Heart right ventricle (tissue), 16 donors: ENCODE data around the gene ST8SIA2. TPM values are rescaled to one million over a fixed set of nuclear protein-coding genes. Genes with fewer than 3 reads are reported as not detected.

Experiments used
- ATAC-seq, 8 donors: fragments of 200-7000 bp; cut with Tn5 transposase; one replicate each; pipeline ENCODE4 v1.9.1; 2020; ENCODE audit warnings: mild to moderate bottlenecking in 8 of 8, moderate library complexity in 8 of 8, moderate number of reproducible peaks in 1 of 8
- DNase-seq, 2 donors: peaks; one replicate each; pipeline ENCODE4 v3.0.0-alpha.2; 2020
- H3K27ac ChIP-seq, 10 donors: fragments of 200-600 bp; sonication (generic) in 2 of 10; one replicate each; pipeline versions ENCODE4 v1.5.0 to v1.8.0; 2020 to 2022; ENCODE audit warnings: mild to moderate bottlenecking in 3 of 10
- H3K27me3 ChIP-seq, 7 donors: fragments of 200-600 bp; one replicate each; pipeline ENCODE4 v1.8.0; 2021 to 2022; ENCODE audit warnings: mild to moderate bottlenecking in 2 of 7
- H3K36me3 ChIP-seq, 9 donors: fragments of 200-600 bp; sonication (generic) in 1 of 9; one replicate each; pipeline versions ENCODE4 v1.5.0 to v1.8.0; 2020 to 2022; ENCODE audit warnings: mild to moderate bottlenecking in 2 of 9
- H3K4me1 ChIP-seq, 9 donors: fragments of 200-600 bp; sonication (generic) in 1 of 9; one replicate each; pipeline versions ENCODE4 v1.5.0 to v1.8.0; 2020 to 2022; ENCODE audit warnings: mild to moderate bottlenecking in 4 of 9
- H3K4me3 ChIP-seq, 10 donors: fragments of 200-600 bp; sonication (generic) in 2 of 10; one replicate each; pipeline versions ENCODE4 v1.5.0 to v1.8.0; 2020 to 2022; ENCODE audit warnings: mild to moderate bottlenecking in 7 of 10, moderate library complexity in 2 of 10
- H3K9me3 ChIP-seq, 11 donors: fragments of 200-600 bp in 10 of 11; sonication (generic) in 2 of 11; one replicate each; pipeline versions ENCODE4 v1.5.0 to v1.8.0; 2013 to 2022; ENCODE audit warnings: mild to moderate bottlenecking in 2 of 11, control low read depth in 1 of 11, moderate library complexity in 1 of 11
- WGBS, 2 donors: extraction: QIAGEN DNeasy Blood & Tissue Kit; methylation state at CpG; one replicate each; pipeline ENCODE4 v1.1.7; 2013; ENCODE audit warnings: inconsistent platforms in 1 of 2; 5-methylcytosine and 5-hydroxymethylcytosine counted together
- intact Hi-C, 10 donors: fragments of 100-400 bp; cut with DNase I; formaldehyde crosslinking; loops; one replicate each; pipeline versions ENCODE4 v1.11.1 to v1.14.2; 2022
- polyA plus RNA-seq, 2 donors: library from polyadenylated mRNA; stranded (reverse); fragments of 200-250 nt; gene quantifications; one replicate each; pipeline ENCODE4 v1.2.3, GENCODE V29; 2013
- total RNA-seq, 10 donors: library from RNA; stranded (reverse); fragmentation: NEBNext Ultra II Directional in 3 of 10; extraction: Animal tissue kit (Norgen Biotek cat#: 25700) in 3 of 10; gene quantifications; one replicate each; pipeline versions ENCODE4 v1.2.1 to v1.2.4, GENCODE V29; 2021 to 2023
- TF ChIP-seq, protein P1 (sequence below), 9 donors: fragments of 200-600 bp; sonication (generic) in 2 of 9; IDR thresholded peaks; one replicate each; pipeline versions ENCODE4 v1.5.0 to v1.8.0; 2021 to 2022; ENCODE audit warnings: antibody characterized with exemption in 9 of 9, mild to moderate bottlenecking in 5 of 9, moderate library complexity in 1 of 9
- donor health status: Arrhythmogenic right ventricular cardiomyopathy.
- donor health status: ischemic (EF 13 %, LVEDD 7.1; RV severe dilation, severe dysfunction).
- donor health status: healthy with polysubstance abuse.
- donor health status: DM: no; HTN: yes; CAD: no.
- donor health status: DM: no; HTN: no; CAD: no.
- donor health status: ischemic (EF 25% LVEDD 6.9; RV normal size, moderate dysfunction).
- donor health status: ischemic (EF 25% LVEDD 5.7; RV mildly dilated, moderate dysfunction).
- donor health status: healthy.
- donor health status: DM: yes; HTN: yes; CAD: no.
- donor health status: Ischemic cardiomyopathy.
- donor health status: ischemic (EF 35%, LVEDD 5.7; RV mildly dilated, moderate dysfunction).
- donor health status: nonischemic (EF 11% LVEDD 7.7; RV severe dilation, severe dysfunction).
- donor health status: DM: yes; HTN: yes; CAD: no.
- donor health status: PGD.
- donor health status: ischemic (EF 29% LVEDD 5.4; RV normal size, mild dysfunction).
- donor health status: nonischemic (EF 23%, LVEDD 6.1; RV moderate dilation, normal function).

Gene ST8SIA2
- total and polyA plus RNA-seq, 12 donors, result 0.23 to 12.2 (median 3.2) TPM

GRCh38 chr15:92457471-92458041 lies 63.9 kb downstream of the ST8SIA2 start:
- no peaks in the 10 kb centered on the region for H3K9me3 ChIP-seq
- H3K27me3 ChIP-seq, result peaks cover 0 to 4% (median 0%) of the 10 kb centered on the region in 7 donors
- no peak overlapping the region for H3K4me3 ChIP-seq
- WGBS, 2 donors, result 31 to 35% methylated on average over 13 of the region's 13 CpGs
- TF ChIP-seq, protein P1, sequence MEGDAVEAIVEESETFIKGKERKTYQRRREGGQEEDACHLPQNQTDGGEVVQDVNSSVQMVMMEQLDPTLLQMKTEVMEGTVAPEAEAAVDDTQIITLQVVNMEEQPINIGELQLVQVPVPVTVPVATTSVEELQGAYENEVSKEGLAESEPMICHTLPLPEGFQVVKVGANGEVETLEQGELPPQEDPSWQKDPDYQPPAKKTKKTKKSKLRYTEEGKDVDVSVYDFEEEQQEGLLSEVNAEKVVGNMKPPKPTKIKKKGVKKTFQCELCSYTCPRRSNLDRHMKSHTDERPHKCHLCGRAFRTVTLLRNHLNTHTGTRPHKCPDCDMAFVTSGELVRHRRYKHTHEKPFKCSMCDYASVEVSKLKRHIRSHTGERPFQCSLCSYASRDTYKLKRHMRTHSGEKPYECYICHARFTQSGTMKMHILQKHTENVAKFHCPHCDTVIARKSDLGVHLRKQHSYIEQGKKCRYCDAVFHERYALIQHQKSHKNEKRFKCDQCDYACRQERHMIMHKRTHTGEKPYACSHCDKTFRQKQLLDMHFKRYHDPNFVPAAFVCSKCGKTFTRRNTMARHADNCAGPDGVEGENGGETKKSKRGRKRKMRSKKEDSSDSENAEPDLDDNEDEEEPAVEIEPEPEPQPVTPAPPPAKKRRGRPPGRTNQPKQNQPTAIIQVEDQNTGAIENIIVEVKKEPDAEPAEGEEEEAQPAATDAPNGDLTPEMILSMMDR (IDR thresholded peaks at IDR 0.05), result no peak
- no peaks in the 10 kb centered on the region for H3K36me3 ChIP-seq
- H3K4me1 ChIP-seq, result peaks cover 0 to 4% (median 0%) of the 10 kb centered on the region in 9 donors
- H3K27ac ChIP-seq, result peak overlapping the region in 1 of 10 donors; percentile 9
- no peak for DNase-seq
- peak in 7 of 8 donors; percentile 34 to 80 (median 67) for ATAC-seq
- intact Hi-C loops, result loop anchor here in 1 of 10 donors (10.0 kb wide), 1 partner anchor 63 kb away; the partner anchor contains the start of gene ST8SIA2

DNA sequence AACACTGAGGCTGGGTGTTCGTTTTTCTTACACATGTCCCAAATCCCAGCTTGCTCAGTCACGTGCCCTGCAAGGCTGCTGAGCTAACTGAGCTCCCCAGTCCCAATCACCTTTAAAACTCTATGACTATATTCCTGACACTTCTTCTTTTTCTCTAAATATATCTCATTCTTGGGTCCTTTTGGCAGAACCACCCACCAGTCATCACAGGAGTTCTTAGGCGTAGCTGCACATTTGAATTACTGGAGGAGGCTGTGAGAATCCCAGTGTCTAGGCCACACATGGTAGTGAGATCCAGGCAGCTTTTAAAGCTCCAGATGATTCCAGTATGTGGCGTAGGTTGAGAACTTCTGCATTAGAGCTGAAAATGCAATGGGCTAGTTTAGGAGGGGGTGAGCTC lies 66.3 kb downstream of the ST8SIA2 start:
- Histone ChIP-seq H3K4me1 (peaks cover 0 to 4% (median 0%) of the 10 kb centered on the region in 9 donors), H3K36me3 (no peaks in the 10 kb centered on the region), H3K4me3 (no peak overlapping the region), H3K27me3 (no peaks in the 10 kb centered on the region), H3K27ac (no peak overlapping the region), H3K9me3 (no peaks in the 10 kb centered on the region)
- 79 to 87% methylated on average over 4 of the region's 4 CpGs for WGBS, 2 donors
- DNase-seq (no peak), ATAC-seq (no peak)
- intact Hi-C loops, result no loop called here
- TF ChIP-seq, protein P1 (IDR thresholded peaks at IDR 0.05), result no peak

DNA sequence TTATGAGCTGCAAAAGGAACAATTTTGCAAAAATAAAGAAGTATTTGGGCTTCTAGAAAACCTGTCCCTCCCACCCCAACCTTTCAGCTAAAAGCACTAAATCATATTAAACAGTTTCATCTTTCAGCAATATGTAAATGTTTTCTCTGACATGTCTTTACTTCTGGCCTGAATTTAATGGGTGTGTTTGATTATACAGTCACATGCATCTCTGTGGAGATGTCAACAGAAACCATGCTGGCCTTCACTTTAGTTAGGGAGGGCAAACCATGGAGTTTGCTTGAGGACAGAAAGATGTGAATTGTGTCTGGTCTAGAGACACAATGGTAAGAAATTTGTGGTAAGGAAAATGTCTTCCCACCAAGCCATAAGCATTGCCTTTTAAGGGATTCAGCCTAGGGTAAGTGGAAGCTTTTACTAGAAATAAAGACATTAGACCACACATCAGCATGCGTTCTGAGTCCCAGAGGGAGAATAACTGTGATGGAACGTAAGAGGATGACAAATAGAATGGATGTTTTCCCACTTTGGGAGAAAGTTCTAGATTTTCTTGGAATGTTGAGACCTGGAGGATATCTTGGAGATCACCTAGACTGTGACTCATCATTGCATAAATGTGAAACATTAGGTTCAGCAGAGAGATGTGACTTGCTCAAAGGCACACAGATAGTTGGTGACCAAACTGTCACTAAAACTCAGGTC lies 68.9 kb downstream of the ST8SIA2 start:
- intact Hi-C loops, result no loop called here
- no peaks in the 10 kb centered on the region for H3K4me1 ChIP-seq
- DNase-seq, result no peak
- no peak overlapping the region for H3K27ac ChIP-seq
- no peak overlapping the region for H3K4me3 ChIP-seq
- WGBS, 2 donors, result 72% methylated on average over 2 of the region's 2 CpGs
- no peaks in the 10 kb centered on the region for H3K36me3 ChIP-seq
- no peaks in the 10 kb centered on the region for H3K27me3 ChIP-seq
- TF ChIP-seq, protein P1 (IDR thresholded peaks at IDR 0.05), result no peak
- H3K9me3 ChIP-seq, result no peaks in the 10 kb centered on the region
- no peak for ATAC-seq

DNA sequence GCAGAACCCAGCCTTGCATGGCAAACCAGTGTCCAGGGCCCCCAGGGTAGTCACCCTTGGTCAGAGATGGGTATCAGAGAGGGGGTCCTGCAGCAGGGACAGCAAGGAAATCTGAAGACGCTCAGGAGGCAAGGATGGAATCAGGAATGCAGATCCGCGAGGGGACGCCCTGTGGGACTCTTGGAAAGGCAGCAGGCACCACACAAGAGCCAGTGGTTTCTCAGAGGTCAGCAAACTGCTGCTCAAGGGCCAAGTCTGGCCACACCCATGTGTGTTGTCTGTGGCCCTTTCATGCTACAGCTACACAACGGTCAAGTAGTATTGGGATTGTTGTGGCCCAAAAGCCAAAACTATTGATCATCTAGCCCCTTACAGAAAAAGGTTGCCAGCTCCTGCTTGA lies 69.7 kb downstream of the ST8SIA2 start:
- no peaks in the 10 kb centered on the region for H3K27me3 ChIP-seq
- no peak for ATAC-seq

More for the DNA sequence above, 69.7 kb downstream of the ST8SIA2 start:
- no peaks in the 10 kb centered on the region for H3K9me3 ChIP-seq
- intact Hi-C loops, result no loop called here
- DNase-seq, result no peak
- H3K4me1 ChIP-seq, result no peaks in the 10 kb centered on the region
- WGBS, 2 donors, result 74 to 90% methylated on average over 5 of the region's 5 CpGs
- no peaks in the 10 kb centered on the region for H3K36me3 ChIP-seq
- H3K4me3 ChIP-seq, result no peak overlapping the region
- TF ChIP-seq, protein P1 (IDR thresholded peaks at IDR 0.05), result no peak
- no peak overlapping the region for H3K27ac ChIP-seq
